Fibroblast of lung (primary cell): Measurements from ENCODE around the gene HSPB6.

Experiments used
- EZH2 ChIP-seq: IDR thresholded peaks from 2 replicates; pipeline ENCODE4 v1.5.1; 2012; ENCODE audit warnings: low read length, control low read depth, mild to moderate bottlenecking; ENCODE audit errors: missing control alignments
- TF ChIP-seq, protein P1 (sequence below), 2 donors: IDR thresholded peaks in 1 of 2; conservative IDR thresholded peaks in 1 of 2; 1 replicate in 1 of 2; 2 replicates in 1 of 2; pipeline ENCODE4 v1.5.1; 2011 to 2012; ENCODE audit warnings: low read length in 2 of 2, control low read depth in 1 of 2, inconsistent platforms in 1 of 2, low read depth in 1 of 2, mild to moderate bottlenecking in 1 of 2

DNA sequence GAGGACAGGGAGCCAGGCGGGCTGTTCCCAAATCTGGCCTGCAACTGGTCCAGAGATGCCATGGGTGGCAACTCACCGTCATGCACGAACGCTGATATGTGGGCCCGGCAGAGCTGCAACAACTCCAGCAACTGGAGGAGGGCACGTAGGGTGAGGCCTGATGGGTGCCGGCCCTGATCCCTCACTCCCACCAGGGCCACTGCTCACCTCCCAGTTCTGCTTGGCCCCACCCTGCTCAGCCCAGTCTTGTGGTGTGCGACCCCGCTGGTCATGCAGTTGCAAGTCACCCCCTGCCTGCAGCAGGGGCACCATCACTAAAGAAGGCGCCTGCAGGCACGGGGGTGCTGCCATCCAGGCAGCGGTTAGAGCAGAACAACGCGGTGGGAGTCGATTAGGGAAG, 35.5 kb upstream of the HSPB6 start:
- no peak for TF ChIP-seq EZH2
- TF ChIP-seq, protein P1, sequence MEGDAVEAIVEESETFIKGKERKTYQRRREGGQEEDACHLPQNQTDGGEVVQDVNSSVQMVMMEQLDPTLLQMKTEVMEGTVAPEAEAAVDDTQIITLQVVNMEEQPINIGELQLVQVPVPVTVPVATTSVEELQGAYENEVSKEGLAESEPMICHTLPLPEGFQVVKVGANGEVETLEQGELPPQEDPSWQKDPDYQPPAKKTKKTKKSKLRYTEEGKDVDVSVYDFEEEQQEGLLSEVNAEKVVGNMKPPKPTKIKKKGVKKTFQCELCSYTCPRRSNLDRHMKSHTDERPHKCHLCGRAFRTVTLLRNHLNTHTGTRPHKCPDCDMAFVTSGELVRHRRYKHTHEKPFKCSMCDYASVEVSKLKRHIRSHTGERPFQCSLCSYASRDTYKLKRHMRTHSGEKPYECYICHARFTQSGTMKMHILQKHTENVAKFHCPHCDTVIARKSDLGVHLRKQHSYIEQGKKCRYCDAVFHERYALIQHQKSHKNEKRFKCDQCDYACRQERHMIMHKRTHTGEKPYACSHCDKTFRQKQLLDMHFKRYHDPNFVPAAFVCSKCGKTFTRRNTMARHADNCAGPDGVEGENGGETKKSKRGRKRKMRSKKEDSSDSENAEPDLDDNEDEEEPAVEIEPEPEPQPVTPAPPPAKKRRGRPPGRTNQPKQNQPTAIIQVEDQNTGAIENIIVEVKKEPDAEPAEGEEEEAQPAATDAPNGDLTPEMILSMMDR (conservative IDR thresholded peaks at IDR 0.05 in 1 of 2, IDR thresholded peaks at IDR 0.05 in 1 of 2; ENCODE audit: low read depth in 1 of 2, low read length in 2 of 2), result no peak
